Measurements from ENCODE around the gene GMDS. TPM values are rescaled to one million over a fixed set of nuclear protein-coding genes. Genes with fewer than 3 reads are reported as not detected.

Gene GMDS
- total RNA-seq, 1 experiment from 2014 or later = 27.6 TPM

- H3T11ph ChIP-seq (ENCODE audit: low read length) = no peak overlapping the region
- H4K20me1 ChIP-seq (ENCODE audit: control insufficient read depth, insufficient read depth, insufficient read length) = no peaks in the 10 kb centered on the region
- H2AFZ ChIP-seq (ENCODE audit: low read length) = no peak overlapping the region
- no peak for DNase-seq
- H3K56ac ChIP-seq (ENCODE audit: insufficient read length, low read depth, low read length) = no peak overlapping the region
- no peaks in the 10 kb centered on the region for H3K23me2 ChIP-seq (ENCODE audit: insufficient read length, low read depth, low read length, poor library complexity, severe bottlenecking)
- no peak overlapping the region for H2BK120ac ChIP-seq (ENCODE audit: low read depth, low read length, poor library complexity, severe bottlenecking)
- no peak for TF ChIP-seq CTCF (conservative IDR thresholded peaks at IDR 0.05)
- no peak overlapping the region for H2BK5ac ChIP-seq (ENCODE audit: insufficient read length, low read length)
- no peak overlapping the region for H3K9ac ChIP-seq (ENCODE audit: extremely low read depth, insufficient read length, low read length)
- no peak overlapping the region for H3K27ac ChIP-seq (ENCODE audit: insufficient read length, low read depth, low read length)
- H3K36me3 Mint-ChIP-seq (ENCODE audit: insufficient read depth in 1 of 3, low read depth in 3 of 3) = no peaks in the 10 kb centered on the region
- H3K4me1 ChIP-seq (ENCODE audit: insufficient read depth, low read length) = no peaks in the 10 kb centered on the region; the same call in 1 of the 2 replicates
- no CpG with 5 or more reads among the region's 1 CpG for WGBS (ENCODE audit: extremely low coverage, insufficient read length, low lambda C conversion rate)
- no peak overlapping the region for H3K4me2 ChIP-seq (ENCODE audit: insufficient read depth, insufficient read length, low read length)
- no peaks in the 10 kb centered on the region for H3K9me3 ChIP-seq (ENCODE audit: control insufficient read depth, low read depth, low read length)
- no peak overlapping the region for H2BK15ac ChIP-seq (ENCODE audit: low read depth, low read length)
- H3K4me1 Mint-ChIP-seq = peaks cover 21% of the 10 kb centered on the region in 2 experiments
- no peak overlapping the region for H4K5ac ChIP-seq (ENCODE audit: insufficient read length, low read depth, low read length)
- no peaks in the 10 kb centered on the region for H3K79me1 ChIP-seq (ENCODE audit: insufficient read depth, low read depth, low read length, poor library complexity, severe bottlenecking)
- no peak overlapping the region for H3K27ac Mint-ChIP-seq
- H3K79me2 ChIP-seq (ENCODE audit: insufficient read depth, low read length) = no peaks in the 10 kb centered on the region; the same call in 1 of the 2 replicates
- H3K18ac ChIP-seq (ENCODE audit: insufficient read length, low read depth, low read length) = no peak overlapping the region
- no peak overlapping the region for H3K23ac ChIP-seq (ENCODE audit: insufficient read length, low read depth, low read length)
- H2BK12ac ChIP-seq (ENCODE audit: insufficient read length, low read depth, low read length) = no peak overlapping the region
- no peak overlapping the region for H2BK20ac ChIP-seq (ENCODE audit: low read depth, low read length, poor library complexity, severe bottlenecking)
- H3K27me3 Mint-ChIP-seq (ENCODE audit: low read depth) = no peaks in the 10 kb centered on the region
- no peak overlapping the region for H3K4ac ChIP-seq (ENCODE audit: low read depth, low read length)
- no peak overlapping the region for H3K4me3 Mint-ChIP-seq
- H3K9me3 Mint-ChIP-seq = no peaks in the 10 kb centered on the region
- no peak overlapping the region for H2AK5ac ChIP-seq (ENCODE audit: insufficient read length, low read length)
- no peaks in the 10 kb centered on the region for H3K27me3 ChIP-seq (ENCODE audit: insufficient read depth, low read length)
- no peak overlapping the region for H3K14ac ChIP-seq (ENCODE audit: insufficient read depth, low read length)
- H4K8ac ChIP-seq (replicated peaks; ENCODE audit: insufficient read length, low read depth, low read length) = no peak overlapping the region
- no peak overlapping the region for H4K91ac ChIP-seq (ENCODE audit: insufficient read length, low read depth, low read length)
These were observed 343.8 kb downstream of the GMDS start for GRCh38 chr6:1901556-1901955.
